Testis (tissue), 2 donors: ENCODE measurements around the gene MRPL21.

Experiments
- POLR2A ChIP-seq: fragments of 450-650 bp; IDR thresholded peaks from one replicate; pipeline ENCODE4 v1.6.1; 2017; ENCODE audit warnings: antibody characterized with exemption, mild to moderate bottlenecking, moderate library complexity
- TF ChIP-seq, protein P1 (sequence below), 3 experiments: fragments of 450-650 bp in 2 of 3; fragments of 200-600 bp in 1 of 3; sonication (generic) in 1 of 3; IDR thresholded peaks; one replicate each; pipeline ENCODE4 v1.5.1; 2016 to 2019; ENCODE audit warnings: antibody characterized with exemption in 3 of 3, mild to moderate bottlenecking in 2 of 3, moderate library complexity in 1 of 3

- TF ChIP-seq, protein P1, sequence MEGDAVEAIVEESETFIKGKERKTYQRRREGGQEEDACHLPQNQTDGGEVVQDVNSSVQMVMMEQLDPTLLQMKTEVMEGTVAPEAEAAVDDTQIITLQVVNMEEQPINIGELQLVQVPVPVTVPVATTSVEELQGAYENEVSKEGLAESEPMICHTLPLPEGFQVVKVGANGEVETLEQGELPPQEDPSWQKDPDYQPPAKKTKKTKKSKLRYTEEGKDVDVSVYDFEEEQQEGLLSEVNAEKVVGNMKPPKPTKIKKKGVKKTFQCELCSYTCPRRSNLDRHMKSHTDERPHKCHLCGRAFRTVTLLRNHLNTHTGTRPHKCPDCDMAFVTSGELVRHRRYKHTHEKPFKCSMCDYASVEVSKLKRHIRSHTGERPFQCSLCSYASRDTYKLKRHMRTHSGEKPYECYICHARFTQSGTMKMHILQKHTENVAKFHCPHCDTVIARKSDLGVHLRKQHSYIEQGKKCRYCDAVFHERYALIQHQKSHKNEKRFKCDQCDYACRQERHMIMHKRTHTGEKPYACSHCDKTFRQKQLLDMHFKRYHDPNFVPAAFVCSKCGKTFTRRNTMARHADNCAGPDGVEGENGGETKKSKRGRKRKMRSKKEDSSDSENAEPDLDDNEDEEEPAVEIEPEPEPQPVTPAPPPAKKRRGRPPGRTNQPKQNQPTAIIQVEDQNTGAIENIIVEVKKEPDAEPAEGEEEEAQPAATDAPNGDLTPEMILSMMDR (IDR thresholded peaks at IDR 0.05), result peak in 2 of 3 experiments; percentile 18 to 33
- no peak for TF ChIP-seq POLR2A
Measured at GRCh38 chr11:68843703-68844312, 59.8 kb downstream of the MRPL21 start.
